Liver (tissue), 9 donors: ENCODE data around the gene CAB39. TPM values are rescaled to one million over a fixed set of nuclear protein-coding genes. Genes with fewer than 3 reads are reported as not detected.

Source experiments
- DNase-seq: peaks from one replicate; pipeline ENCODE4 v3.0.0-alpha.2; 2017; ENCODE audit warnings: low spot score
- H3K27ac ChIP-seq, 2 donors: one replicate each; pipeline ENCODE4 v1.7.0; 2013; ENCODE audit warnings: inconsistent platforms in 2 of 2, low read length in 2 of 2, control low read depth in 1 of 2, low read depth in 1 of 2, mild to moderate bottlenecking in 1 of 2
- H3K27me3 ChIP-seq, 4 donors: one replicate each; pipeline versions ENCODE4 v1.6.1 to v1.7.0; 2013; ENCODE audit warnings: low read length in 3 of 4, inconsistent platforms in 1 of 4, mild to moderate bottlenecking in 1 of 4, moderate library complexity in 1 of 4; ENCODE audit not compliant: control insufficient read depth in 4 of 4, insufficient read depth in 4 of 4
- H3K36me3 ChIP-seq, 4 donors: one replicate each; pipeline versions ENCODE4 v1.6.1 to v1.7.0; 2013; ENCODE audit warnings: low read length in 3 of 4, mild to moderate bottlenecking in 3 of 4, low read depth in 1 of 4, moderate library complexity in 1 of 4; ENCODE audit not compliant: control insufficient read depth in 4 of 4, insufficient read depth in 3 of 4
- H3K4me1 ChIP-seq, 4 donors: one replicate each; pipeline versions ENCODE4 v1.6.1 to v1.7.0; 2013; ENCODE audit warnings: low read length in 3 of 4, mild to moderate bottlenecking in 3 of 4, moderate library complexity in 1 of 4; ENCODE audit not compliant: control insufficient read depth in 4 of 4, insufficient read depth in 4 of 4
- H3K4me3 ChIP-seq, 3 donors: one replicate each; pipeline versions ENCODE4 v1.6.1 to v1.7.0; 2013; ENCODE audit warnings: low read length in 3 of 3, control low read depth in 1 of 3, low read depth in 1 of 3, mild to moderate bottlenecking in 1 of 3
- H3K9ac ChIP-seq, 2 donors: one replicate each; pipeline ENCODE4 v1.7.0; 2013; ENCODE audit warnings: low read length in 2 of 2, mild to moderate bottlenecking in 2 of 2, moderate library complexity in 2 of 2, control low read depth in 1 of 2, low read depth in 1 of 2
- H3K9me3 ChIP-seq, 4 donors: one replicate each; pipeline versions ENCODE4 v1.6.1 to v1.7.0; 2013; ENCODE audit warnings: low read length in 3 of 4; ENCODE audit not compliant: control insufficient read depth in 4 of 4
- ATF3 ChIP-seq: IDR thresholded peaks from 2 replicates; pipeline ENCODE4 v1.6.1; 2016; ENCODE audit warnings: antibody characterized with exemption
- CTCF ChIP-seq: fragments of 150-350 bp; IDR thresholded peaks from 2 replicates; pipeline ENCODE4 v1.5.1; 2017; ENCODE audit warnings: improper control_type of control experiment, low read depth, low read length; ENCODE audit not compliant: missing input control
- EGR1 ChIP-seq, 2 donors: IDR thresholded peaks; 2 replicates each; pipeline ENCODE4 v1.6.1; 2016 to 2018; ENCODE audit warnings: antibody characterized with exemption in 2 of 2, low read depth in 2 of 2
- FOXA1 ChIP-seq: IDR thresholded peaks from 2 replicates; pipeline ENCODE4 v1.6.1; 2016; ENCODE audit warnings: antibody characterized with exemption
- FOXA2 ChIP-seq: IDR thresholded peaks from 2 replicates; pipeline ENCODE4 v1.6.1; 2016; ENCODE audit warnings: antibody characterized with exemption
- GABPA ChIP-seq, 2 donors: IDR thresholded peaks in 1 of 2; conservative IDR thresholded peaks in 1 of 2; 2 replicates each; pipeline ENCODE4 v1.6.1; 2016; ENCODE audit warnings: antibody characterized with exemption in 2 of 2, mild to moderate bottlenecking in 1 of 2, moderate library complexity in 1 of 2
- HNF4A ChIP-seq, 2 donors: conservative IDR thresholded peaks; 2 replicates each; pipeline ENCODE4 v1.6.1; 2016; ENCODE audit warnings: antibody characterized with exemption in 2 of 2, mild to moderate bottlenecking in 2 of 2
- HNF4G ChIP-seq: IDR thresholded peaks from 2 replicates; pipeline ENCODE4 v1.6.1; 2016; ENCODE audit warnings: antibody characterized with exemption
- JUND ChIP-seq, 2 donors: IDR thresholded peaks; 2 replicates each; pipeline ENCODE4 v1.6.1; 2016; ENCODE audit warnings: antibody characterized with exemption in 2 of 2
- MAX ChIP-seq: IDR thresholded peaks from 2 replicates; pipeline ENCODE4 v1.6.1; 2016; ENCODE audit warnings: antibody characterized with exemption
- NR2F2 ChIP-seq: IDR thresholded peaks from 2 replicates; pipeline ENCODE4 v1.6.1; 2016; ENCODE audit warnings: antibody characterized with exemption
- RAD21 ChIP-seq, 2 donors: IDR thresholded peaks; 2 replicates each; pipeline ENCODE4 v1.6.1; 2016; ENCODE audit warnings: antibody characterized with exemption in 2 of 2, mild to moderate bottlenecking in 2 of 2
- REST ChIP-seq: IDR thresholded peaks from 2 replicates; pipeline ENCODE4 v1.6.1; 2016; ENCODE audit warnings: antibody characterized with exemption, mild to moderate bottlenecking
- RXRA ChIP-seq, 2 donors: IDR thresholded peaks; 2 replicates each; pipeline ENCODE4 v1.6.1; 2017 to 2018; ENCODE audit warnings: antibody characterized with exemption in 2 of 2, mild to moderate bottlenecking in 1 of 2
- SP1 ChIP-seq: IDR thresholded peaks from 2 replicates; pipeline ENCODE4 v1.6.1; 2018; ENCODE audit warnings: antibody characterized with exemption, mild to moderate bottlenecking
- TAF1 ChIP-seq: conservative IDR thresholded peaks from 2 replicates; pipeline ENCODE4 v1.6.1; 2016; ENCODE audit warnings: antibody characterized with exemption, mild to moderate bottlenecking
- YY1 ChIP-seq: IDR thresholded peaks from 2 replicates; pipeline ENCODE4 v1.6.1; 2016; ENCODE audit warnings: antibody characterized with exemption, mild to moderate bottlenecking
- ZBTB33 ChIP-seq: IDR thresholded peaks from 2 replicates; pipeline ENCODE4 v1.6.1; 2016; ENCODE audit warnings: antibody characterized with exemption
- WGBS: extraction: QIAGEN DNeasy Blood & Tissue Kit; methylation state at CpG from one replicate; pipeline ENCODE4 v1.1.7; 2013; 5-methylcytosine and 5-hydroxymethylcytosine counted together
- polyA plus RNA-seq, 2 donors: library from polyadenylated mRNA; stranded (reverse) in 1 of 2; unstranded in 1 of 2; fragments of 200-250 nt in 1 of 2; fragments of >200 nt in 1 of 2; fragmentation: Nextera tagmentation in 1 of 2; extraction: Ambion mirVana in 1 of 2; gene quantifications; one replicate each; pipeline versions ENCODE4 v1.2.1 to v1.2.3, GENCODE V29; 2013 to 2015
- total RNA-seq, 2 donors: library from RNA; depleted of rRNA; stranded (reverse); fragments of >200 nt; gene quantifications; one replicate each; pipeline ENCODE4 v1.2.3, GENCODE V29; 2014
- donor health status: healthy.
- donor health status: healthy.
- donor health status: healthy.
- donor health status: healthy.
- donor health status: healthy.

Gene CAB39
- total and polyA plus RNA-seq, 4 donors: 9.2 to 39.8 (median 26.5) TPM

- Histone ChIP-seq H3K36me3 (no peaks in the 10 kb centered on the region), H3K9me3 (peaks cover 0 to 6% (median 5%) of the 10 kb centered on the region in 4 donors), H3K27ac (no peak overlapping the region), H3K27me3 (peaks cover 0 to 12% (median 4%) of the 10 kb centered on the region in 4 donors), H3K4me1 (peaks cover 2 to 10% (median 7%) of the 10 kb centered on the region in 4 donors), H3K9ac (no peak overlapping the region), H3K4me3 (peak overlapping the region in 1 of 3 donors; percentile 45)
- TF ChIP-seq MAX: no peak
- no peak for TF ChIP-seq JUND (IDR thresholded peaks at IDR 0.05)
- no peak for TF ChIP-seq HNF4G
- TF ChIP-seq FOXA2: no peak
- TF ChIP-seq TAF1: no peak
- no peak for DNase-seq
- WGBS: 34% methylated on average over 36 of the region's 36 CpGs
Observed at GRCh38 chr2:230827774-230828271, 115.2 kb downstream of the CAB39 start.

- WGBS: 15% methylated on average over 61 of the region's 61 CpGs
- peaks cover 0 to 6% (median 5%) of the 10 kb centered on the region in 4 donors for H3K9me3 ChIP-seq
- peak overlapping the region in 1 of 3 donors; percentile 45 for H3K4me3 ChIP-seq
- H3K9ac ChIP-seq: no peak overlapping the region
- H3K27me3 ChIP-seq: peaks cover 0 to 12% (median 4%) of the 10 kb centered on the region in 4 donors
- H3K4me1 ChIP-seq: peaks cover 2 to 10% (median 7%) of the 10 kb centered on the region in 4 donors
- TF ChIP-seq MAX (no peak), YY1 (no peak), NR2F2 (no peak), FOXA1 (no peak), JUND (IDR thresholded peaks at IDR 0.05) (no peak), REST (no peak), RXRA (IDR thresholded peaks at IDR 0.05) (no peak), GABPA (IDR thresholded peaks at IDR 0.05 in 1 of 2, conservative IDR thresholded peaks at IDR 0.05 in 1 of 2) (no peak), TAF1 (no peak), ATF3 (no peak), CTCF (no peak), EGR1 (IDR thresholded peaks at IDR 0.05; ENCODE audit: low read depth in 2 of 2) (no peak), SP1 (no peak), HNF4A (conservative IDR thresholded peaks at IDR 0.05) (no peak), RAD21 (IDR thresholded peaks at IDR 0.05) (no peak), ZBTB33 (no peak), HNF4G (no peak), FOXA2 (no peak)
- DNase-seq: no peak
- H3K27ac ChIP-seq: no peak overlapping the region
- no peaks in the 10 kb centered on the region for H3K36me3 ChIP-seq
Observed at GRCh38 chr2:230828272-230828961, 115.8 kb downstream of the CAB39 start.
